ENCODE data around the gene NCKAP5. TPM values are rescaled to one million over a fixed set of nuclear protein-coding genes. Genes with fewer than 3 reads are reported as not detected.

Gene NCKAP5
- total RNA-seq, 2 donors from 2014 or later = not detected

DNA sequence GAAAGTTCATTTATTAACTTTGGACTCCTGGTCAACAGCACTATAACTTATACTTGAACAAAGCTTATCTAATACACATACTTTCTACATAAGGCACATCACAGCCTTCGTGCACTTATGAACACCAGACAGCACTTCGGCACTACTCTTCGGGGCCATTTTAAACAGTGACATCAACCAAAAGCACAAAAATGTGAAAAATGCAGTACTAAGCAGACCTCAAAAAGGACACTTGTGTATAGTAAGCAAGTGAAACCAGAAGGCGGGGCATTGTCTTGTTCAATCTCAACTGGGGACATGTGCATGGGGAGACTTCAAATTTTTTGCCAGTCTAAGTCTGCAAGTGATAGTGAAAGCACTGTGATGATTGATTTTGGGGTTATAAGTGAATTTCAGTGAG, 163.0 kb downstream of the NCKAP5 start:
- no peak for ATAC-seq
- no peaks in the 10 kb centered on the region for H3K4me1 Mint-ChIP-seq (ENCODE audit: low read depth in 2 of 2)

DNA sequence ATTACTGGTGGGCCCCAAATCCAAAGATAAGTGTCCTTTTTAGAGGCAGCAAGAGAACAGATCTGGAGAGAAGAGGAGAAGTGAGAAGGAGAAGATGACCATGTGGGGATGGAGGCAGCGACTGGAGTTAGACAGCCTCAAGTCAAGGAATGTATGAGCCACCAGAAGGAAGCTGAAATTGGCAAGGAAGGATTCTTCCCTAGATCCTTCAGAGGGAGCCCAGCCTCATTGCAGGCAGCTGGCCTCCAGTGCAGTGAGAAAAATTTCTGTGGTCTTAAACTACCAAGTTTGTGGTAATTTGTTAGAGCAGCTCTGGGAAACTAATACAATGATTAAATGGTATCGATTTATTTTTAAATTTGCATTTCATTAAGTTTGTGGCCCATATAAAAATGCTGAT, 167.9 kb downstream of the NCKAP5 start:
- Mint-ChIP-seq H3K27me3 (no peaks in the 10 kb centered on the region), H3K36me3 (no peaks in the 10 kb centered on the region), H3K4me3 (no peak overlapping the region), H3K27ac (no peak overlapping the region), H3K9me3 (peaks cover 18% of the 10 kb centered on the region), H3K4me1 (ENCODE audit: low read depth in 2 of 2) (no peaks in the 10 kb centered on the region)
- ATAC-seq (no peak), DNase-seq (ENCODE audit: low spot score) (no peak)

More for the DNA sequence above, 163.0 kb downstream of the NCKAP5 start:
- H3K4me3 Mint-ChIP-seq = no peak overlapping the region
- H3K9me3 Mint-ChIP-seq = peaks cover 10% of the 10 kb centered on the region
- no peaks in the 10 kb centered on the region for H3K27me3 Mint-ChIP-seq
- no peak for DNase-seq (ENCODE audit: low spot score)
- no peaks in the 10 kb centered on the region for H3K36me3 Mint-ChIP-seq
- H3K27ac Mint-ChIP-seq = no peak overlapping the region

DNA sequence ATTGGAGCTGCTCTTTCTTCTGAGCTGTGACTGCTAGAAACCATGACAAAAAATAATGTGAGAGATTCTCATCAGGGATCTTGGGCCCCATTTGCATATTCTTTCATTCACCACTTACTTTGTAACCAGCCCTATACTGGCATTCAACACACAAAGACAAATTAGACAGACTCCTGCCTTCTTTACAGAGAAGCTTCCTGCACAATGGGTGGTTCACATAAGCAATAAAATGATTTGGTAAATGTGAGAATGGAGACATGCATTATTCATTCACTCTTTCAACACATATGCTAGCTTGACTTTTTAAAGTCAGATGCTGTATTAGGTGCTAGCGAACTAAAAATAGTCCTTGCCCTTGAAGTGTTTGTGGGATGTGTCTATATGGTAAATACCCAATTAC, 174.4 kb downstream of the NCKAP5 start:
- peaks cover 24% of the 10 kb centered on the region for H3K9me3 Mint-ChIP-seq
- H3K27me3 Mint-ChIP-seq = no peaks in the 10 kb centered on the region
- H3K36me3 Mint-ChIP-seq = peaks cover 4% of the 10 kb centered on the region
- DNase-seq (ENCODE audit: low spot score) (no peak), ATAC-seq (no peak)
- no peaks in the 10 kb centered on the region for H3K4me1 Mint-ChIP-seq (ENCODE audit: low read depth in 2 of 2)
- H3K27ac Mint-ChIP-seq = no peak overlapping the region
- H3K4me3 Mint-ChIP-seq = no peak overlapping the region

DNA sequence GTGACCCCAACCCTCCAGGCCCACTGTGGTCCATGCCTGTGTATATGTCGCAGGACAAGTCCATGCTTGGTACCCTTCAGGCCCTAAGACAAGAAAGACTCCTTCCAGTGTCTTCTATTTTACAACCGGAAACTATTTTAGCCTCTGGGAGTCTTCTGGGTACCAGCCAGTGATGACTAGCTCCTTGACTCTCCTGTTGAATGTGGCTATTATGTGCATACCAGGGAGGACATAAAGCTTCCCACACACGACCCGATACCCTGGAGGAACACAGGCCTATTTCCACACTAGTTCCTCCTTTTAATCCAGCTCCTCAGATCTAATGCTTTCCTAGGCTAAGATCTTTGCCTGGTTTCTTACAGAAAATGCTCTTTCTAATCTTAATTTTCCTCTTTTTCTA, 178.1 kb downstream of the NCKAP5 start:
- Mint-ChIP-seq H3K4me3 (no peak overlapping the region), H3K36me3 (peaks cover 4% of the 10 kb centered on the region), H3K9me3 (peaks cover 30% of the 10 kb centered on the region), H3K27me3 (no peaks in the 10 kb centered on the region), H3K4me1 (ENCODE audit: low read depth in 2 of 2) (no peaks in the 10 kb centered on the region), H3K27ac (no peak overlapping the region)
- DNase-seq (ENCODE audit: low spot score) = no peak
- ATAC-seq = no peak

DNA sequence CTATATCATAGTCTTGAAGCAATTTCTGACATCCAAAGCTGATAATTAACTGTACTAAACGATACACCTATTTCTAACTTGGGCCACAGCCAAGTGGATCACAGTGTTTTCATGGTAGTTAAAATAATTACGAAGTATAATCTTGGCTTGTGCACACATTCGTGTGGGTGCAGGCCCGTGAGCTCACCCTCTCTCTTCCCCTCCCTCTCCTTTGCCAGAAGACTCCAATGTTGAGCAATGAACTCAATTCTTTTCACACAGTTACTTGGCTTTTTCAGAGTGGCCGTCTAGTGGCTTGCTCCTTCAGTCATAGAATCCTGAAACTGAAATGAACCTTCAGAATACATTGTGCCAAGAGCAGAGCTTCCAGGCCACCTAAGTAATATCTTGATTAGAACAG, 178.7 kb downstream of the NCKAP5 start:
- DNase-seq (ENCODE audit: low spot score) = no peak

DNA sequence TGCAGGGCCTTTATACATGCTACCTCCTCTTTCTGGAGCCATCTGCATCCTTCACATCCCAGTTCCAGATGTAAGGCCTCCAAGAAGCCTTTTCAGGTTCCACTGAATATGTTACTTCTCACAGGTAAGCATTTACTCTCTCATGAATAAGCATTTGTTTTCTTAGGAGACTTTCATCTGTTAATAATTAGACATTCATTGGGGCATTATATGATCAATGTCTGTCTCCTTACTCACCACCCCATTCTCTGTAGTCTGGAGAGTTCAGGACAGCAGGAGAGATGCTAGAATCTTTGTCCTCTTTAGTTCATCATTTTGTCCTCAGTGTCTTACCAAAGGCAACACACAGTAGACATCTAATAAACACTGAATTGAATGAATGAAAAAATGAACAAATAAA, 185.7 kb downstream of the NCKAP5 start:
- no peaks in the 10 kb centered on the region for H3K27me3 Mint-ChIP-seq
- H3K27ac Mint-ChIP-seq = no peak overlapping the region
- H3K9me3 Mint-ChIP-seq = peaks cover 22% of the 10 kb centered on the region
- H3K4me3 Mint-ChIP-seq = no peak overlapping the region
- no peaks in the 10 kb centered on the region for H3K4me1 Mint-ChIP-seq (ENCODE audit: low read depth in 2 of 2)
- DNase-seq (ENCODE audit: low spot score) (no peak), ATAC-seq (no peak)
- no peaks in the 10 kb centered on the region for H3K36me3 Mint-ChIP-seq

More for the DNA sequence above, 178.7 kb downstream of the NCKAP5 start:
- Mint-ChIP-seq H3K4me1 (ENCODE audit: low read depth in 2 of 2) (no peaks in the 10 kb centered on the region), H3K36me3 (peaks cover 4% of the 10 kb centered on the region), H3K27me3 (no peaks in the 10 kb centered on the region), H3K9me3 (peaks cover 29% of the 10 kb centered on the region), H3K27ac (no peak overlapping the region), H3K4me3 (no peak overlapping the region)
- ATAC-seq = no peak

DNA sequence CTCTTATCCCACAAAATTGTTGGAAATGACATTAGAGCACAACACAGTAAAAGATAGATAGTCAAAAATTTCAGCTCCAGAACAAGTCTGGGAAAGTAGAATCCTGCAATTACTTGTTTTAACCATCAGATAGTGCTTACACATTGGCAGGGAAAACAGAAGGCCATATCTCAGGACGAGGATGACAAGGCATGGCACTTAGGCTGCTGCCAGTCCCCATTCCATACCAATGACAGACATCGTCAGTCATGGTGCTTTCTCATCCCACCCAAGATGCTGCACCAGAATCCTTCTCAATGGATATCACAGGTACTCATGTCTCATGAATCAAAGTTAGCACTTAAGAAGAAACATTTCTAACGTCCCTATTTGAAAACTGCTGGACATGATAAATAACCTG, 187.3 kb downstream of the NCKAP5 start:
- Mint-ChIP-seq H3K4me3 (no peak overlapping the region), H3K4me1 (ENCODE audit: low read depth in 2 of 2) (no peaks in the 10 kb centered on the region), H3K36me3 (no peaks in the 10 kb centered on the region), H3K9me3 (peaks cover 20% of the 10 kb centered on the region), H3K27ac (no peak overlapping the region), H3K27me3 (no peaks in the 10 kb centered on the region)
- DNase-seq (ENCODE audit: low spot score) (no peak), ATAC-seq (no peak)

DNA sequence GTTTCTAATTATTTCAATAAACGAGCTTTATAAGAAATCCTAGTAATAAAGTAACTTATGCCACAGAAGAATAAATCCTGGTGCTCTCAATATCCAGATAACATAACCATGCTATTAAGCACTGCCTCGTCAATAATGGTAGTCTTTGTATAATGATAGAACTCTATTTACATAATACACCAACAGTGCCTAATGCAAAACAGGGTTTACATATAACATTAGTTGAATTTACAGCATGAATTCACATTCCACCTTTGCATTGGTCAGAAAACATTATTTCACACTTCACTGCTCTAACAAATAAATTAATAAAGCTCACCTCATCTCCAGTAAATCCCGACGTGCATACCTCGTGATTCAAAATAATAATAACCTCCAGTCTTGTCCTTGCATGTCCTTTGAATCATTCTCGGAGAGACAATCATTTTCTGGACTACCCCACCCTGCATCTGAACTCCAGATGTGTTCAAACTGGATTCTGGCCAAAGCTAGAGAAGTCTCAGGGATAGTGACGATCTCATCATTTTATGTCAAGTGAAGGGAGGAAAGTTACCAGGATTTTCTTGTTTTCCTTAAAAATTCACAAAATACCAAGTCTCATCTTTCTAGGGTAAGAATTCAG, 189.2 kb downstream of the NCKAP5 start:
- ATAC-seq = no peak
- DNase-seq (ENCODE audit: low spot score) = no peak
- Mint-ChIP-seq H3K27ac (no peak overlapping the region), H3K36me3 (no peaks in the 10 kb centered on the region), H3K9me3 (peaks cover 17% of the 10 kb centered on the region), H3K4me3 (no peak overlapping the region), H3K4me1 (ENCODE audit: low read depth in 2 of 2) (no peaks in the 10 kb centered on the region), H3K27me3 (no peaks in the 10 kb centered on the region)

DNA sequence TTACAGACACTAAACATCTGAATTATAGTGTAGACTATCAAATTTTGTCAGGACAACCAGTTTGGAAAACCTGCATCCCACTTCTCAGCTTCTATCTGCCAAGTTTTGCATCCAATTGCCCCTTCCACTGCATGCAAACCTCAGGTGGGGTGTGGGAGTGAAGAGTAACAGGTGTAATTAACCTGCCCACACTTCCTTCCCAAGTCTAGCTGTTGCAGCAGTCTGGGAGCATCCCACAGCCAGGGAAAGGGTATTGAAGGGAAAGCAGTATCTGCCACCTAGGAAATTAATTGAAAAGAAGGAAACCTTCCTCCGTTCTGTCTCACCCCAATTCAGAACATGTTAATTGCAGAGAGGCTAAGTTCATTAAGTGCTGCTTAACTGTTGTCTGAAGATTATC, 189.9 kb downstream of the NCKAP5 start:
- H3K36me3 Mint-ChIP-seq = no peaks in the 10 kb centered on the region
- no peak overlapping the region for H3K27ac Mint-ChIP-seq
- peaks cover 19% of the 10 kb centered on the region for H3K9me3 Mint-ChIP-seq
- no peaks in the 10 kb centered on the region for H3K4me1 Mint-ChIP-seq (ENCODE audit: low read depth in 2 of 2)
- H3K4me3 Mint-ChIP-seq = no peak overlapping the region
- no peak for ATAC-seq
- DNase-seq (ENCODE audit: low spot score) = no peak
- no peaks in the 10 kb centered on the region for H3K27me3 Mint-ChIP-seq

DNA sequence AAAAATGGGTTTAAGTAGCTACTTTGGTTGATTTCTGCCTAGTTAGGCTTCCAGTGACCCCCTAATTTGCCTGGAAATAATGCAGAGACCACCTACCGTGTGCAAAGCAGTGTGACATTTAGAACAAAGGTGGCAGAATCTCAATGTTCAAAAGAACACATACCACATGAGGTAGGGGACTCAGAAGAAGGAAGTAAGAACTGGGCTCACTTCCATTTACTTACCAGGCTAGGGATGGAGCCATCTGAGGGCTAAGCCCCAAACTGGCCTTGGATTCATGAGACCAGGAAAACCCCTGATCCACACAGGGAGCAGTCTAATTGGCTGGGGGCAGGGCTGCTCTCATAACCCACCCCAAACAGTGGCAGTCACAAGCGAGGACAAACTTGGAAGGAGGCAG, 190.7 kb downstream of the NCKAP5 start:
- Mint-ChIP-seq H3K36me3 (no peaks in the 10 kb centered on the region), H3K27ac (no peak overlapping the region)
- ATAC-seq = no peak

DNA sequence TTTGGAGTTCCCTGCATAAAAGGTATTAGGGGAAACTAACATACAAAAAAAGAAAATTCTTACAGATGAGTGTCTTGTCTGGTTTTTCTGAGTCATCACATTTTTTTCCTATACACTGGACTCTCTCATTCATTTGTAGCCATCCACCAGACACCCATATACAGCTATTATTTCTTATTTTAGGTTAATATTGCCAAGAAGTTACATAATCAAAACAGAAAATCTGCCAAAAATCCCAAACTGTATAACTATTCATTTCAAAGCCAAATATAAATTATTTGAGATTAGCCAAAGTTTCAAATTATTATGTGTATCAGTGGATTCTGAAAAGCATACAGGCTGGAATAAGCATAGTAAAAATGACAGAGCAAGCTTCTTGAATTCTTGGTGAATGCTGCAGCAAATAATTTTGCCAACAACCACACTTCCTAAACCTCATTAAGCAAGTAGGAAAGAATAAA, 191.2 kb downstream of the NCKAP5 start:
- DNase-seq (ENCODE audit: low spot score) (no peak), ATAC-seq (no peak)
- Mint-ChIP-seq H3K4me1 (ENCODE audit: low read depth in 2 of 2) (no peaks in the 10 kb centered on the region), H3K27ac (no peak overlapping the region), H3K36me3 (no peaks in the 10 kb centered on the region), H3K9me3 (peaks cover 16% of the 10 kb centered on the region), H3K27me3 (no peaks in the 10 kb centered on the region), H3K4me3 (no peak overlapping the region)

More for the DNA sequence above, 190.7 kb downstream of the NCKAP5 start:
- DNase-seq (ENCODE audit: low spot score) = no peak
- Mint-ChIP-seq H3K4me3 (no peak overlapping the region), H3K9me3 (peaks cover 20% of the 10 kb centered on the region), H3K4me1 (ENCODE audit: low read depth in 2 of 2) (no peaks in the 10 kb centered on the region), H3K27me3 (no peaks in the 10 kb centered on the region)

DNA sequence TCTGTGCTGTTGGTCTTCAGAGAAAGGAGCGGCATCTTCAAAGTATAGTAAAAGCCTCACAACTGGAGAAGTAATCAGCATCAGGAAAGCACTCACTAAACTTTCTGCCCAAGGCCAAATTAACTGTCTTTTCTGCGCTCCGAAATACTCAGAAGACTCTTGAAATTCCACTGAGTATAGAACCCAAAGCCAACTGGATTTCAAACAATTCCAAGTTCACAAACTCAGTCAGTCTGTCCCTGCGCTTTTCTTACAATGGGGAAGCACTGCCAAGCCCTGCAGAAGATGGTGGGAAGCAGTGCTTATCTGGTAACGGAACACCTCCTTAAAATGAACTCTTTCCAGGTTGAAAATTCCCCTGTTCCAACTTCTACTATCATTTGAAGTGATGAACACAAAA, 193.5 kb downstream of the NCKAP5 start:
- Mint-ChIP-seq H3K27ac (no peak overlapping the region), H3K36me3 (no peaks in the 10 kb centered on the region), H3K27me3 (no peaks in the 10 kb centered on the region), H3K4me3 (no peak overlapping the region), H3K4me1 (ENCODE audit: low read depth in 2 of 2) (no peaks in the 10 kb centered on the region), H3K9me3 (peaks cover 13% of the 10 kb centered on the region)
- ATAC-seq (no peak), DNase-seq (ENCODE audit: low spot score) (no peak)

DNA sequence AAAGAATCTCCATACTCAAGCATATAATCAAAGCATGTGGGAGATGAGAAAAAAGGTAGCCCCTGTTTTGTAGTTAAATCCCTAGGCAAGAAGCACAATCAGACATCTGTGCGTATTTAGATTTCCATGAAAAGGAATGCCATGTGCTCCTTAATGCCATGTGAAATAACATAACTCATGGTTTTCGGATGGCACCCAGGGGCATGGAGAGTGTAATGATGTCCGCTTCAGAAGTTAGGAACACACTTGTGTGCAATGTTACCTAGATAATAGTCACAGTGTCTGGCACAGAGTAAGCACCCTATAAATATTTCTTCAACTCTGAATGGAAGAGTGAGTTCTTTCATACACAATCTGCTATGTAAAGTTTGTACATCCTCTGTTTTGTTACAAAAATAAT, 197.0 kb downstream of the NCKAP5 start:
- no peaks in the 10 kb centered on the region for H3K27me3 Mint-ChIP-seq
- H3K4me3 Mint-ChIP-seq = no peak overlapping the region
- DNase-seq (ENCODE audit: low spot score) (no peak), ATAC-seq (no peak)
- H3K36me3 Mint-ChIP-seq = no peaks in the 10 kb centered on the region
- H3K4me1 Mint-ChIP-seq (ENCODE audit: low read depth in 2 of 2) = no peaks in the 10 kb centered on the region
- H3K27ac Mint-ChIP-seq = no peak overlapping the region
- H3K9me3 Mint-ChIP-seq = peaks cover 15% of the 10 kb centered on the region

DNA sequence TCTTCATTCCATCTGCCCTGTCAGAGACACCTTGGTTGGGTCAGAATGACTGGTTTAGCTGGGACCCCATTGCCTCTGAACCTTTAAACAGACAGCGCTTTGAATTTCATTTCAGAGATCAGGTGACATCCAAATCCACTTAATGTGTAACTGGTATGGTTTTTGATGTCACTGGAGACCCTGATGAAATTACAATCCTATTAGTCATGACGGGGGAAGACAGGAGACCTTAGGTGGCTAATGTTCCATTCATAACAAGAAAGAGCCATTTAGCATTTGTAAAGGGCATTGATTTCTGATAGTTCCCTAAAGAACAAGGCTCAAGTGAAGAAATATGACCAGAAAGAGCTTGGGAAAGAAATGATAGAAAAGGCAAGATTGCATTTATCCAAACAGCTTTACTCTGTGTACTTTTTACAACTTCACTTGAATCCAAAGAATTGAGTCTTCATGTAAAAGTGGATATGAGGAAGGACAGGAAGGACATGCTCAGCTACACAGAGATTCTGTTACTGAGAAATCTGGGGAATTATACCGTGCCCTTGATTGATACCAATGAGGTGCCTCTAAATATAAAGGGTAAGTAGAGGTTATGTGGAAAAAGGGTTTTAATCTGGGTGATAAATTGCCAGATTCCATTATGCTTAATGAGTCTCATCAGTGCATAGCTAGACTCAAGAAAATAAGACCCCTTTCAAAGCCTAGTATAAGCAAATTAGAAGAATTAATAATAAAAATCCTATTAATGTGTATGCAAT, 198.2 kb downstream of the NCKAP5 start:
- Mint-ChIP-seq H3K36me3 (no peaks in the 10 kb centered on the region), H3K27ac (no peak overlapping the region), H3K4me1 (ENCODE audit: low read depth in 2 of 2) (no peaks in the 10 kb centered on the region), H3K27me3 (no peaks in the 10 kb centered on the region), H3K4me3 (no peak overlapping the region), H3K9me3 (peaks cover 15% of the 10 kb centered on the region)
- no peak for ATAC-seq
- no peak for DNase-seq (ENCODE audit: low spot score)

Measured in natural killer cell treated with Interleukin-12 subunit alpha and Interleukin-12 subunit beta and Interleukin-15 and Interleukin-18, amount 100 ng/mL, for 72 hours (primary cell).